Femur (tissue), 1 donor: ENCODE measurements around the gene HMGN1.
"Not testable (repeated sequence)": the region's sequence is repeated elsewhere in the genome, so short reads cannot be mapped to it uniquely, and the experiment has no call there.

Experiments
- DNase-seq: peaks from one replicate; pipeline ENCODE4 v3.0.0-alpha.2; 2017

HMGN1 gene, protein sequence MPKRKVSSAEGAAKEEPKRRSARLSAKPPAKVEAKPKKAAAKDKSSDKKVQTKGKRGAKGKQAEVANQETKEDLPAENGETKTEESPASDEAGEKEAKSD

DNA sequence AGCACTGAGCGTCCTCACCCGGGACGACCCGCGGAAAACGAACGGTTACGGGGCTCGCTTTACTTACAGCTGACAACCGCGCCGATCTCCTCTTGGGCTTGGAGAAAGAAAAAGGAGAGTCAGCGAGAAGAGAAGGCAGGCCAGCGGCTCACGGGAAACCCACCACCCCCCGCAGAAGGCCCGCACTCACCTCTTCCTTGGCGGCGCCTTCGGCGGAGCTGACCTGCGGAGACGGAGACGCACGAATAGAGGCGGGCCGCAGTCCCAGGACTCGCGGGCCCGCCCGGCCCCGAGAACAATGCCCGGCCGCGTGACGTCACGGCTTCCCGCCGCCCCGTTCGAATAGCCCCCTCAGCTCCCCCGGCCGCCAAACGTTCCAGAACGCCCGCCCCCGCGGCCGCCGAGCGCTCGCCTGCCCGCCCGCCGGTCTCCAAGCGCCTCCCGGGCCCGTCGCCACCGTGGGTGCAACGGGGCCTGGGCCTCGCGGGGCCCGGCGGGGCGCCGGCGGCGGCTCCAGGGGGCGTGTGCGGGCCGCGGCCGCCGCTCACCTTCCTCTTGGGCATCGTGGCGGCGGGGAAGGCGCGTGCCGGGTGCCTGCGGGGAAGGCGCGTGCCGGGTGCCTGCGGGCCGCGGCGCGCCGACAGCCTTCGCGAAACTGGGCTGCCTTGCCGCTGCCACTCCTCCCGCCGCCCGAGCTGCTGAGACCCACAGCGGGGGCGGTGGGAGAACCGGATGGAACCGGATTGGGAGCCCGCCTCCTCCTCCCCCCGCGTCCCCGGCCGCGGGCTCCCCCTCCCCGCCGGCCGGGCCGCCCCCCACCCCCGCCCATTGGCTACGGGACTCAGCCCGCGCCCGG lies at the start of gene HMGN1:
Gene HMGN1, minus strand, starts transcription at position 734 of the 856 bp plus-strand sequence. Its CDS starts 171 bp downstream, at position 563.
- DNase-seq: peak; percentile 87

DNA sequence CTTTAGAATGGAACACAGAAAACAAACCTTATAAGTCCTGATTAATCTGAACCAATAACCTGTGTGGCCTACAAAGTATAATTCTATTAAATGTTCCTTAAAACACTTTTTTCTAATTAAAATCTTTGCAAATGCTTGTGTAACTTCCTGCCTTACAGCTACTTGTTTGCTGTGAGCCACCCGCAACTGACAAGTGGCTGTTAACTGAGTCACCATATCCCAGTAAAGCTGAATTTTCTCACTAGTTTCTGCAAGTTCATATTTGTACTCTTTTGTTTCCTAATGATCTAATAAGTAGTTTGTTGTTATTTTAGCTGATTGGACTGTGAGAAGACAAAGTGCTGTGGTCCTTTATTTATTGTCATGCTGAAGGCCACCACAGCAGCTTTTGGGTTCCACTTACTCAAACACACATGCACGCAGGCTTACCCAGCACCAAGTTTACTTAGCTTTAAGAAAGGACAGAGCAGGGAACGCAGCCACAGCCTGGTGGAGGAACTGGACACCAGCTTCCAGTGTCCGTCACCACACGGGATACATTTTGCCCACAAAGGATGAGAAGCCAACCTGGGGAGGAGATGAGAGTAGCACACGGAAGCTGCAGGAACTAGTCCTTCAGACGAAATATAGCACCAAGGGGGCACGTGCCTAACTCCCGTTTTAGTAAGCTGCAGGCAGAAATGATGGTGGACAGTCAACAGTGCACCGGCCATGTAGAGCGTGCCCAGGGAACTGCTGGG lies 48.9 kb upstream of the HMGN1 start:
- no peak for DNase-seq

DNA sequence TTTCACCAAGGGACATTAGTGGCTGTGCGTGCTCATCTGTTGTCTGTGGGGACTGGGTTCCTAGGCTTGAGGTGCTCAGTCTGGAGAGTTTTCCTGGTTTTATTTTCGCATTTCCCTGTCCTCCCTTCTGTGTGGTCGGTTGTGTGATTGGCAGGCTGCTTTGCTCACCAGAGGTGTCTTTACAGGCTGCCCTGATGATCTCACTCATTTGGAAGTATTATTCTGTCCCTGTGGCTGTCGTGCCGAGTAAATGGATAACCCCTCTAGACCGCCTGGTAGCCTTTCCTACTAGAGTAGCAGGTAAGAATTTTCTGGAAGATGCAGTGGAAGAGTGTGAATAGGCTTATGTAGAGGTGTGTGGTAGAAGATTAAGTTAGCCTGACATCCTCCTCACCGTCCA lies 44.1 kb upstream of the HMGN1 start:
- DNase-seq: no peak

DNA sequence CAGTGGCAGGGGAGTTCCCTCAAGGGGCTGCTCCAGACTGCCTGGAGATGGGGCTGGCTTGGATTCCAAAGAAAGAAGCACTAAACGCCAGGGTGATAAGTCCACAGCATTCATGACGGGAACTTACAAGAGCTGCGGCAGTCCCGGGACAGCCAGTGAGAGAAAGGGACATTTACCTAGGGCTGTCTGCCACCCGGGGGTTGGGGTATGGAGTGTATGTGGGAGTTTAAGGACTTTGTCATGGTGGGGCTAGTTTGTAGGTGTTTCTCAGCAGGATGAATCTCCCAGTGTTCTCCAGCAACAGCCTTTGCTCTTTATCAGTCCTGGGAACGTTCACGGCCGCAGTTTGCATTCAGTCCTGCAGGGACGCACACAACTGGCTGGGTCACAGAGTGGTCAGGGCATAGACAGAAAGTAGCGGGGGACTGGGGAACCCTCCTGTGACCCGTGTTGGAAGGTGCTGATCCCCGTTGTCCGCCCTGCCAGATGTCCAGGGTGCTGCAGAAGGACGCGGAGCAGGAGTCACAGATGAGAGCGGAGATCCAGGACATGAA lies 41.4 kb upstream of the HMGN1 start:
- no peak for DNase-seq

DNA sequence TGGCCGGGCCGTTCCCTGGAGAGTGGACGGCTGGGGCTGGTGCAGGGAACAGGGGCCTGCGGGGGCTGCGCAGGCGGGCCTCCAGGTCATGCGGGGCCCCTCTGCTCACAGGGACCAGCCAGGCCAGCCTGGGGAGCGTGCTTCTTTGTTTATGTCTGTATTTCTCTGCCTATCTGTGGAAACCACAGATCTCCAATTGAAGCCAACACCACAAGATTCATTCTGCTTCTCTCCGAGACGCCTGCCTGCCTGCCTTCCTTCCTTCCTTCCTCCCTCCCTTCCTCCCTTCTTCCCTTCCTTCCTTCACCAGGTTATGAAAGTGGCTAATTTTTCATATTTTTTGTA lies 39.9 kb upstream of the HMGN1 start:
- DNase-seq: no peak

DNA sequence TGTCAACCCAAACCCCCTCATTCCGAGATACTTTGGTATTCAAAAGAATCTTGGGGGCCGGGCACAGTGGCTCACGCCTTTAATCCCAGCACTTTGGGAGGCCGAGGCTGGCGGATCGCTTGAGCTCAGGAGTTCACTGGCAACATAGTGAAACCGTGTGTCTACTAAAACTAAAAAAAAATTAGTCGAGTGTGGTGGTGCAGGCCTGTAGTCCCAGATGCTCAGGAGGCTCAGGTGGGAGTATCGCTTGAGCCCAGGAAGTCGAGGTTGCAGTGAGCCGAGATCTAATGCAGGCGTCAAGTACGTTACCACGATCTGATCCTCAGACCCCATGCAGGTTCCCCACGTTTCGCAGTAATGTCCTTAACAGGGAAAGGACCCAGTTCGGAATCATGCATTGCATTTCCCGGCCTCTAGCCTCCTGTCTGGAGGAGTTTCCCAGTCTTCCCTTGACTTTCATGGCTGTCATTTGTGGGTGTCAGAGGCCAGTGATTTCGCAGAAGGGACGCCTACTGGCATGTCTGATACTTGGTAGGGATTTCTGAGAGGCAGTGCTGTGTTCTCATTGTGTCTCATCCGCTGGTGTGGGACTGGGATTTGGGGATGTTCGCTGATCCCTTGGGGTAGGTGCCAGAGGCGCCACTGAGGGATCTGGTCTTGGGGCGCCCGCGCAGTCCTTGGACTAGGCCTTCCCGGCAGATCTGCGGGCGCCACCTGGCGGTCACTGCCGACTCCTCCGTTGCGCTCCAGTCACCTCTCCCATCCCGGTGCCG lies 39.3 kb upstream of the HMGN1 start:
- peak; percentile 90 for DNase-seq

DNA sequence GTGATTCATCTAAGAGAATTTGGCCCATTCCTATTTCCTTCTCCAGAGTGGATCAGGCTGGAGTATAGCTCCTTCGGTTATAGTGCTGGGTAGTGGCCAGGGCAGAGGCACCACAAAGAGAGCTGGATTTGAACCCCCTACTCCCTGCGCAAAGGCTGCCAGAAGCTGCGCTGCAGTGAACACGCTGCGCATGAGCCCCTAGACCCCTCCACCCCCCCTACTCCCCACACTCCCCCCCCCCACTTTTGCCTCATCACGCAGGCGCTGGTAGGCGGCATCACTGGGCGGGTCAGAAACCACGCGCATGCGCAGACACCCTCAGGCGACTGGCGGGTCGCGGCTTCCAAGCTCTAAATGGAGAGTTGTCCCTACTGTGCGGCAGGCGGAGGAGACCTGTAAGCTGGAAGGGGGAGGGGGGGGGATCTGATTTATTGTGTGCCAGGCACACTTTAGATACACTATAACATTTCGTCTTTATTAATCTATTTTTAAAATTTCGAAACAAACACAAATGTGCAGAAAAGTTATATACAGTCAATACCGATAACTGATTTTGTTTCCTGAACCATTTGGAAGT lies 38.7 kb upstream of the HMGN1 start:
- peak; percentile 96 for DNase-seq

DNA sequence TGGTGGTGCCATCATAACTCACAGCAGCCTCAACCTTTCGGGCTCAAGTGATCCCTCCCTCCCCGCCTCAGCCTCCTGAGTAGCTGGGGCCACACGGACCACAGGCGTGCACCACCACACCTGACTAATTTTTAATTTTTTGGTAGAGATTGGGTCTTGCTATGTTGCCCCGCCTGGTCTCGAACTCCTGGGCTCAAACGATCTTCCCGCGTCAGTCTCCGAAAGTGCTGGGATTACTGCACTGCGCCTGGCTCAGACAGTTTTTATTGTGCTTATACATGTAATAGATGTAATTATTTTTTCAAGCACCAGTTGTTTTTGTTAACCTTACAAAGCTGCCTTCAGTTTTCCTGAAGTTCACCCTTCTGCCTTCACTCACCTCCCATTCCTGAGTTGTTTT lies 38.0 kb upstream of the HMGN1 start:
- no peak for DNase-seq

DNA sequence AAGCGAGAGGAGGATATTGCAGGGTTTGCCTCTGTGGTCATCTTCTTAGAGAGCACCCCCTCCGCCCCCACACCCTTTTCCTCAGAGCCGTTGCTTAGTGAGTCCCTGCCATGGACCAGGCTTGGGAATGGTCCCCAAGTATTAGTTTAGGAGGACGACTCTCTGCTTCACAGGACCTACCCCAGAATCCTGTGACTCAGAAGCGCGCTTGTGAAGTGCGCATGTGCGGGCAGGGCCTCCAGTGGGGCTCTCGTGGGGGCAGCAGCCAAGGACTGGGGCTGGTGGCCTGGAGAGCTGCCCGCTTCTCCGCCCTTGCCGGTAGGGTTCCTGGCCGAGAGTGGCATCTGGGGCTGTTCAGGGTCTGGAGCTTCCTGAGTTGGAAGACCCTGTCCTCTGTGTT lies 37.3 kb upstream of the HMGN1 start:
- DNase-seq: peak; percentile 51

DNA sequence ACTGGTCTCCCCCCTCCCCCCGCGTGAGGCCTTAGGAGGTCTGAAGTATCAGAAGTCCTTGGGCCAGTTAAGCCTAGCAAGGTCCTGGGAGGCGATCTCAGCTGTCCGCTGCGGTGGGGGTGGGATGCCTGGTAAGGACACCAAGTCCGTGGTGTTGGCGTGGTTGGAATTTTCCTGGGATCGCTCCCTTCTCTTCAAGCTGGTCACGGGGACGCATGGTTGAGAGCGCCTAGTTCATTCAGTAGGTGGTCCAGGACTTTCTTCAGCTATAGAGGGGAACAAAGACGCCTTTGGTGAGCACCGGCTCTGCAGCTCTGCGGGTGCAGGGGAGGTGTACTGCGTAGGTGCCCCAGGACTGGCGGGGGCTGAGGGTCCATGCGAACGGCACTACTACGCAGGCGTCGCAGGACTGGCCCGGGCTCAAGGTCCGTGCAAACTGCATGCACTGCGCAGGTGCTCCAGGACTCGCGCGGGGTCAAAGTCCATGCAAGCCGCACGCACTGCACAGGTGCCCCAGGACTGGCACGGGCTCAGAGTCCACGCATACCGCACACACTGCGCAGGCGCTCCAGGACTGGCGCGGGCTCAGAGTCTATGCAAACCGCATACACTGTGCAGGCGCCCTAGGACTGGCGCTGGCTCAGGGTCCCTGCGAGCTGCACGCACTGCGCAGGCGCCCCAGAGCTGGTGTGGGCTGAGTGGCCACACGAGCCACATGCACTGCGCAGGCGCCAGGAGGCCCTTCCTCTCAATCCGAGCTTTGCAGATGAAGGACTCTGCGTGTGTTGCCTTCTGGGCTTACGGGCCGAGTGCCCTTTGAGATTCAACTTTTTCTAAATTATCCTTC lies 36.6 kb upstream of the HMGN1 start:
- peak; percentile 90 for DNase-seq

DNA sequence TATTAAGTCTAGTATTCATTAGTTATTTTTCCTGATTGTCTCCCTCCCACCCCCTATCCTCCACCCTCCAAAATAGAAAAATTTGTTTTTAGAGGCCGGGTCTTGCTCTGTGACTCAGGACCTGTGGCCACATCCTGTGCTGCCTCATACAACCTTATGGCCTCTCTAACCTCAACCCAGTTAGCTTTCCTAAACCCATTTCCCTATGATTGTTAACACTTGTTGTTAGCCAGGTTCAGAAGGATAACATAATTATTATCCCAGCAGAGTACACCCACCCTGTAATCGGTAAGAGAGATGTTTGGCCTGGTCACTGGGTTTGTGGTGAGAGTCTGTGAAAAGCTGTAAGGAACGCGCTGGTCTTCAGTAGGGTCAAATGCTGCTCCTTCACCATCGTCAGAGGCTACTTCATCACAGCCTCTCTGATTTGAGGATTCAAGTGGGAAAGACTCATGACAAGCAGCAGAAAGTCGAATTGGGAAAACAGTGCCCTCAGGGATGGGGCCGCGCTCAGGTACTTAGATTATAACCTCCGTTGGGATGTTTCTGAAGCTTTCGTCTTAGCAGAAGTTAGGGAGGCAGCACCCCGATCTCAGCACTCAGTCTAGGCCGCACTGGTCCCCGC lies 35.9 kb upstream of the HMGN1 start:
- no peak for DNase-seq

DNA sequence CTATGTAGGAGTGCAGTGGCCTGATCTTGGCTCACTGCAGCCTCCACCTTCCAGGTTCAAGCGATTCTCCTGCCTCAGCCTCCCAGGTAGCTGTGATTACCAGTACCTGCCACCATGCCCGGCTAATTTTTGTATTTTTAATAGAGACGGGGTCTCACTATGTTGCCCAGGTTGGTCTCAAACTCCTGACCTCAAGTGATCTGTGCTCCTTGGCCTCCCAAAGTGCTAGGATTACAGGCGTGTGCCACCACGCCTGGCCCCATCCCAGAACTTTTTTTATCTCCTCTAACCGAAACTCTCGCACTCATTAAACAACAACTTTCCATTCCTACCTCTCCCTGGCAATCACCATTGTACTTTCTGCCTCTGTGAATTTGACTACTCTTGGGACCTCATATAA lies 33.2 kb upstream of the HMGN1 start:
- DNase-seq: not testable (repeated sequence)

DNA sequence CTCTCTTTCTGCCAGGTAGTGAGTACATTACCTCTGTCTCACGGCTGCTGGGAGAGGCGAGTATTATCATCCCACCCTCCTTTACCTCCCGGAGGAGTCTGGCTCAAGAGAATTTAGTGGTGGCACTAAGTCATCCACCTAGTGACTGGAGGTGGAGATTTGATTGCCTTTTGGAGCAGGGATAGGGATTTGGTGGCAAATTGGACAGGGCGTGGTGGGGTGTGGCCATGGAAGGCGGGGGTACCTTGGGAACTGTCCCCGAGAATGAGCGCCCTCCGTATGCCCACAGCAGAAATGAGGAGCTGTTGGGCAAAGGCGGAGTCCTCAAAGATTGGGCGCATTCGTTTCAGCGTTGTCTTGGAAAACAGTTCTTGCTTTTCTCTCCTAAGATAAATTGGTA lies 32.1 kb upstream of the HMGN1 start:
- DNase-seq: peak; percentile 22

DNA sequence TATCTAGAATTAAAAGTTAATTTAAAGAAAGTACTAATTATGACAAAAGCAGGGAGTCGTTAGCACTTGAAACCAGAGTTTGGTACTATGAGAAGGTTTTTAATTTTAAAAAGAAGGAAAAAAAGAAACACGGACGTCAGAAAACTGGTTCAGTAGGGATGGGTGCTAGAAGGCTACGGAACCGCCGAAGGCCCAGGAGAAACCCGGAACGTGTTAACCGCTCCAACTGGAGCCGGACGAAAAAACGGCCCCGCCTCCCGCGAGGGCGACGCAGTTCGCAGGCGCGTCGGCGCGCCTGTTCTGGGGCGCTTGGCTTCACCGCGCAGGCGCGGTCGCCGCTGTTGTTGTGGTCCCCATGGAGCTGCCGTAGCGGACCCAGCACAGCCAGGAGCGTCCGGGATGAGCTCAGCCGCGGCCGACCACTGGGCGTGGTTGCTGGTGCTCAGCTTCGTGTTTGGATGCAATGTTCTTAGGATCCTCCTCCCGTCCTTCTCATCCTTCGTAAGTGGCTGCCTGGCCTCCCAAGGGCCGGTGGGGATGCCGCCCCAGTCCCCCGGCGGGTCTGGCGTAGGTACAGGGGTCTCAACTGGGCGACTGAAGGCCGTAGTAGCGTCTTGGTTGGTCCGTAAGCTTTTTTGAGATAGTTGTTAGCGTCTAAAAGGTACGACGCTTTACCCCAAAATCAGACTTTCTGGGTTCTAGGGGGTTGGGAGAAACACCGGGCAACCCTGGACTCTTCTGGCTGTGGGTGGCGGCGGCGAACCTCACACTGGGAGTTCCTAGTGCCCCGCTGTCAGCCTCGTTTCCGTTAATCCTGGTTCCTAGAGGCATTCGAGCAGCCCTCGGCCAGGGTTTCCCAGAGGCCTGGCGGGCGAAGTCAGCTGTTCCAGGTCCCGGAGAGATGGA lies 31.4 kb upstream of the HMGN1 start:
- DNase-seq: peak; percentile 97

DNA sequence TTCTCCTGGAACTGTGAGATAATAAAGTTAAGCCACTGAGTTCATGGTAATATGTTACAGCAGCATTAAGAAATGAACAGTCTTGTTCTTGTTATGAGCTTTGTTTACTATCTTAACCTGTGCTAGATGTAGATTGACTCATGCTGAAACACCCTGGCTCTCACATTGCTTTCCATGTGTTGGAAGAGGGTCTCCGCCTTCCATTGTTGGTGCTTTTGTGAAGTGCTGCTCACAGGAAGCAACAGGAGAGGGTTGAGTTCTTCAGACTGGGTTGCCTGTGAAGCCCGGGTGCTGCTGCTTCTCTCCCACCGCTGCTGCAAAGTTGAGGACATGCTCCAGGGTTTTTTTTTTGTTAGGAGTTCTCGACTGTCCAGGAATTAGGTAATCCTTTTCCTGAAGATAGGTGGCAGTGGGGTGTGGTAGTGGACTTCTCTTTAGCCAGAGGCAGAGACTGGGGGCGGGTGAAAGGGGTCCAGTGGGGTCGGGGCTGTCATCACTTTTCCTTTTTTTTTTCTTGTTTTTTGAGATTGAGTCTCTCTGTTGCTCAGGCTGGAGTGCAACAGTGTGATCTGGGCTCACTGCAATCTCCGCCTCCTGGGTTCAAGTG lies 28.7 kb upstream of the HMGN1 start:
- DNase-seq: no peak

DNA sequence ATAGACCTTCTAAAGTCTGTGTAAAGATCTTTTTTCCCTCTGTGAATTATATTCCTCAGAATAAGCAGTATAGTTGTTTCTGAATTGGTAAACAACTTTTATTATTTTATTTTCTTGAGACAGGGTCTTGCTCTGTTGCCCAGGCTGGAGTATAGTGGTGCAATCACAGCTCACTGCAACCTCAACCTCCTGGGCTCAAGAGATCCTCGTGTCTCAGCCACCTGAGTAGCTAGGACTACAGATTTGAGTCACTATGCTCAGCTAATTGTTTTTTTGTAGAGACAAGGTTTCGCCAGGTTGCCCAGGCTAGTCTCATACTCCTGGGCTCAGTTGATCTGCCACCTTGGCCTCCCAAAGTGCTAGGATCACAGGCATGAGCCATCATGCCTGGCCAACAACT lies 26.6 kb upstream of the HMGN1 start:
- no peak for DNase-seq

DNA sequence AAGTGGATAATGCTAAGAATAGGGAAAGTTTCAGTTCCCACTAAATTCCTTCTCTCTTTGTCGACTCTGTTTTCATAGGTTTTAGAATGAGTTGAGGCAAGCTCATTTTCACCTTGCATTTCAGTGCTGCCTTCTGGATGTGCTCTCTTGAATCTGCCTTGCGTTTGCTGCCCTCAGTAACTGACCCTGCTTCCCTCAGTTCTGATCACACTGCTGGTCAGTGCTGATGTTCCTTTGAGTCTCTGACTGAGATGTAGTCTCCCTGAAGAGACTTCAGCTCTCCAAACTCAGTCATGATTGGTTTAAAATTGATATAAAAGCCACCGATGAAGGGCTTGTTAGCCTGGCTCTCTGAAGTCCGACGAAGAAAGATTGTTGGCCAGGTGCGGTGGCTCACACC lies 25.2 kb upstream of the HMGN1 start:
- DNase-seq: no peak

DNA sequence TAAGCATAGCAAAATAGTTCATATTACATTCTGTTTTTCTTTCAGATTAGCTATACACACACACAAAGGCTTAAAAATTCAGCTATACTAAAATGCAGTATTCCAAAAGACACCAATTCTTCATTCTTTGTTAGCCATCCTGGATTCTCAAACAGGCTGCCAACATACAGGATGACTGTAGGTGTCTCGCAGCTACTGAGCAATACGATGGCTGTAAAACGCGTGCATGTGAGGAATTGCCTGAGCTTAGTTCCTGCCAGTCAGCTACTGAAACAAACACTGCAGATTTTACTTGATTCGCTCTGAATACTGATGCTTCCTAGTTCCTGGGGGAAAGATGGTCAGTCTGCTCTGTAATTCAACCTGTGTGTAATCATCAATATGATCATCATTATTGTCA lies 24.7 kb upstream of the HMGN1 start:
- DNase-seq: peak; percentile 36

DNA sequence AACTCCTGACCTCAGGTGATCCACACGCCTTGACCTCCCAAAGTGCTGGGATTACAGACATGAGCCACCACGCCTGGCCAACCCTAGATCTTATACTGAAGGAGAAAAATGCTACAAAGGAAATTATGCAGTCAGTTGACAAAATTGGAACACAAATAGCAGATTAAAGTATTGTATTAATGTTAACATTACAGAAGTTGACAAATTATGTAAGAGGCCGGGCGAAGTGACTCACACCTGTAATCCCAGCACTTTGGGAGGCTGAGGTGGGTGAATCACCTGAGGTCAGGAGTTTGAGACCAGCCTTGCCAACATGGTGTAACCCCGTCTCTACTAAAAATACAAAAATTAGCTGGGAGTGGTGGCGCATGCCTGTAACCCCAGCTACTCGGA lies 21.0 kb upstream of the HMGN1 start:
- not testable (repeated sequence) for DNase-seq

DNA sequence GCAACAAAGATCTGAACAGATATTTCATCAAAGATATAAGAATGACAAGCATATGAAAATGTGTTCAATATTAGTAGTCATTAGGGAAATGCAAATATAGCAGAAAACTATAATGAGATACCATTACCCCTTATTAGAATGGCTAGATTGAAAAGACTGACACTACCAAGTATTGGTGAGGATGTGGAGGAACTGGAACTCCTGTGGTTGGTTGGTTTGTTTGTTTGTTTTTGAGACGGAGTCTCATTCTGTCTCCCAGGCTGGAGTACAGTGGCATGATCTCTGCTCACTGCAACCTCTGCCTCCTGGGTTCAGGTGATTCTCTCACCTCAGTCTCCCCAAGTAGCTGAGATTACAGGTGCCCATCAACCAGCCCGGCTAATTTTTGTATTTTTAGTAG lies 18.9 kb upstream of the HMGN1 start:
- DNase-seq: no peak
